ENCODE data around the gene C1QC. TPM values are rescaled to one million over a fixed set of nuclear protein-coding genes. Genes with fewer than 3 reads are reported as not detected.

C1QC gene
- total RNA-seq, 1 experiment from 2014 or later = 0.59 TPM

GRCh38 chr1:22650089-22650693 is 6.8 kb downstream of the C1QC start:
- H3K4me2 ChIP-seq (ENCODE audit: low read length) = no peak overlapping the region
- no peak for ATAC-seq
- no peak overlapping the region for H3K4me3 ChIP-seq (replicated peaks in 1 of 2; ENCODE audit: low read depth in 1 of 2, low read length in 2 of 2)
- H3K79me2 ChIP-seq (ENCODE audit: insufficient read depth, low read length) = no peaks in the 10 kb centered on the region
- DNase-seq (ENCODE audit: low read depth, low spot score) = no peak
- intact Hi-C loops (cut with micrococcal nuclease) = no loop called here
- H3K27ac ChIP-seq (ENCODE audit: low read depth, low read length) = no peak overlapping the region
- H4K20me1 ChIP-seq (ENCODE audit: insufficient read depth) = no peaks in the 10 kb centered on the region
- TF ChIP-seq POLR2AphosphoS5 (IDR thresholded peaks at IDR 0.05; ENCODE audit: low read depth, low read length) (no peak), REST (IDR thresholded peaks at IDR 0.05; ENCODE audit: low read depth) (no peak), JUND (IDR thresholded peaks at IDR 0.05) (no peak), ELF1 (IDR thresholded peaks at IDR 0.05; ENCODE audit: borderline replicate concordance, low read depth) (no peak), YY1 (IDR thresholded peaks at IDR 0.05; ENCODE audit: extremely low read depth, insufficient replicate concordance, low read depth, low read length) (no peak), SP1 (IDR thresholded peaks at IDR 0.05; ENCODE audit: low read depth) (no peak), ATF3 (IDR thresholded peaks at IDR 0.05) (no peak)
- H3K36me3 ChIP-seq (ENCODE audit: control insufficient read depth in 1 of 2, insufficient read depth in 2 of 2, low read length in 2 of 2) = no peaks in the 10 kb centered on the region
- H3K9me2 ChIP-seq (ENCODE audit: insufficient read depth) = no peaks in the 10 kb centered on the region
- ChIA-PET RAD21 (ENCODE audit: low non-redundant PET in 1 of 2, low total read pairs in 2 of 2, uncharacterized antibody in 2 of 2, unreplicated experiment in 2 of 2) (no interaction called here), CTCF (no interaction called here), POLR2A (no interaction called here)
- H3K27me3 ChIP-seq (ENCODE audit: insufficient read depth, low read length) = peaks cover 5% of the 10 kb centered on the region; the same call in 1 of the 2 replicates
- BruUV-seq (replicated peaks) = no TSS peak
- no peak overlapping the region for H2AFZ ChIP-seq (ENCODE audit: low read depth, low read length, poor library complexity, severe bottlenecking)
- no peak overlapping the region for H3K9ac ChIP-seq (ENCODE audit: low read length)
- H3K4me1 ChIP-seq (ENCODE audit: control insufficient read depth in 1 of 2, insufficient read depth in 2 of 2, low read length in 2 of 2) = no peaks in the 10 kb centered on the region
- H3K9me3 ChIP-seq (ENCODE audit: control insufficient read depth in 1 of 2, insufficient read depth in 1 of 2, low read depth in 1 of 2, low read length in 2 of 2) = no peaks in the 10 kb centered on the region
